Loucy (cell line): ENCODE results near the gene RAPGEF1.

Source experiments
- CTCF ChIP-seq: fragments of 200-600 bp; sonication (generic); conservative IDR thresholded peaks from 2 replicates; pipeline ENCODE4 v1.5.1; 2014; ENCODE audit warnings: mild to moderate bottlenecking, antibody characterized with exemption, low read length
- EZH2phosphoT487 ChIP-seq: fragments of 200-600 bp; IDR thresholded peaks from 2 replicates; pipeline ENCODE4 v1.6.1; 2018; ENCODE audit warnings: antibody characterized with exemption, mild to moderate bottlenecking, moderate library complexity, borderline replicate concordance

GRCh38 chr9:131682261-131682660 lies 57.6 kb downstream of the RAPGEF1 start:
- TF ChIP-seq CTCF (no peak), EZH2phosphoT487 (no peak)
